HepG2 (cell line): Measurements from ENCODE around the gene ST6GALNAC3. TPM values are rescaled to one million over a fixed set of nuclear protein-coding genes. Genes with fewer than 3 reads are reported as not detected.
"Not testable (repeated sequence)": the region's sequence is repeated elsewhere in the genome, so short reads cannot be mapped to it uniquely, and the experiment has no call there.

Experiments used
- ATAC-seq: fragments of 200-7000 bp; cut with Tn5 transposase; 3 replicates; pipeline ENCODE4 v1.9.1; 2020; ENCODE audit warnings: mild to moderate bottlenecking, moderate library complexity
- BruUV-seq: library from RNA; stranded (reverse); fragments of 400-500 nt; replicated peaks from 2 replicates; lab custom pipeline; 2021; lab: Mats Ljungman, UMichigan
- CTCF ChIA-PET: fragments of 300-600 bp; formaldehyde crosslinking; extraction: SDS; loops from one replicate; lab custom pipeline; 2021; ENCODE audit warnings: low total read pairs, inconsistent platforms, low intra/inter-chr PET ratio; lab: Yijun Ruan, JAX
- POLR2A ChIA-PET: fragments of 350-600 bp; sonication (Branson Sonifier 250); formaldehyde crosslinking; loops from one replicate; lab custom pipeline; 2020; ENCODE audit warnings: antibody characterized with exemption, inconsistent platforms; lab: Yijun Ruan, JAX
- DNase-seq: peaks from one replicate; pipeline ENCODE4 v3.0.0-alpha.2; 2015; ENCODE audit warnings: low spot score
- FAIRE-seq: peaks from 3 replicates; lab custom pipeline; 2011; peaks lifted over from hg19 to GRCh38; lab: Jason Lieb, UNC
- H2AFZ ChIP-seq: one replicate; pipeline ENCODE4 v1.6.1; 2011; ENCODE audit warnings: low read length, inconsistent platforms
- H3K27ac ChIP-seq: fragments of 300-600 bp; 3 replicates; pipeline ENCODE4 v1.8.0; 2011; ENCODE audit warnings: mixed run types, mild to moderate bottlenecking, mixed read lengths, low read length, inconsistent platforms; ENCODE audit not compliant: insufficient read depth; ENCODE audit errors: extremely low read length
- H3K27me3 ChIP-seq, 2 experiments: fragments of 200-600 bp in 1 of 2; 2 replicates in 1 of 2; 3 replicates in 1 of 2; pipeline versions ENCODE4 v1.6.0 to v1.8.0; 2011; ENCODE audit warnings: low read length in 2 of 2, mild to moderate bottlenecking in 2 of 2, moderate library complexity in 2 of 2, inconsistent platforms in 1 of 2; ENCODE audit not compliant: insufficient read depth in 2 of 2, control insufficient read depth in 1 of 2
- H3K36me3 ChIP-seq, 2 experiments: fragments of 200-600 bp in 1 of 2; replicated peaks in 1 of 2; 2 replicates in 1 of 2; 3 replicates in 1 of 2; pipeline versions ENCODE4 v1.5.1 to v1.8.0; 2011; ENCODE audit warnings: low read length in 2 of 2, inconsistent platforms in 1 of 2; ENCODE audit not compliant: insufficient read depth in 2 of 2, control insufficient read depth in 1 of 2
- H3K4me1 ChIP-seq: 2 replicates; pipeline ENCODE4 v1.5.1; 2012; ENCODE audit warnings: low read length, inconsistent platforms; ENCODE audit not compliant: insufficient read depth
- H3K4me2 ChIP-seq: 2 replicates; pipeline ENCODE4 v1.6.0; 2011; ENCODE audit warnings: low read depth, low read length, inconsistent platforms
- H3K4me3 ChIP-seq, 3 experiments: fragments of 200-600 bp in 1 of 3; sonication (generic), shearing (Covaris generic) in 1 of 3; replicated peaks in 1 of 3; 2 replicates each; pipeline ENCODE4 v1.5.1; 2011 to 2016; ENCODE audit warnings: low read length in 3 of 3, inconsistent platforms in 2 of 3, low read depth in 2 of 3, mild to moderate bottlenecking in 2 of 3, control low read depth in 1 of 3, mixed read lengths in 1 of 3; ENCODE audit not compliant: insufficient read depth in 1 of 3
- H3K79me2 ChIP-seq: one replicate; pipeline ENCODE4 v1.6.1; 2011; ENCODE audit warnings: low read length, inconsistent platforms; ENCODE audit not compliant: insufficient read depth
- H3K9ac ChIP-seq: 2 replicates; pipeline ENCODE4 v1.6.0; 2011; ENCODE audit warnings: mild to moderate bottlenecking, low read depth, low read length, inconsistent platforms; ENCODE audit not compliant: insufficient read depth
- H3K9me3 ChIP-seq: 2 replicates; pipeline ENCODE4 v1.5.1; 2012; ENCODE audit warnings: mild to moderate bottlenecking, low read length
- H4K20me1 ChIP-seq: 2 replicates; pipeline ENCODE4 v1.6.0; 2011; ENCODE audit warnings: inconsistent platforms, mild to moderate bottlenecking, low read length, moderate library complexity; ENCODE audit not compliant: insufficient read depth
- ATAD3A ChIP-seq: sonication (generic); formaldehyde crosslinking; IDR thresholded peaks from 2 replicates; pipeline ENCODE4 v1.4.0; 2020; ENCODE audit warnings: missing genetic modification reagents
- CHD2 ChIP-seq: IDR thresholded peaks from 2 replicates; pipeline ENCODE4 v1.6.1; 2011; ENCODE audit warnings: low read depth, low read length, improper control_type of control experiment
- ELF1 ChIP-seq: sonication (generic); formaldehyde crosslinking; IDR thresholded peaks from 2 replicates; pipeline ENCODE4 v1.4.0; 2020; ENCODE audit warnings: missing genetic modification reagents
- HDAC1 ChIP-seq: sonication (generic); formaldehyde crosslinking; IDR thresholded peaks from 2 replicates; pipeline ENCODE4 v1.5.1; 2020; ENCODE audit warnings: mild to moderate bottlenecking, missing genetic modification reagents
- KLF6 ChIP-seq: IDR thresholded peaks from 2 replicates; pipeline ENCODE4 v1.8.0; 2016; ENCODE audit warnings: missing biosample characterization, missing genetic modification reagents
- MAFF ChIP-seq: IDR thresholded peaks from 2 replicates; pipeline ENCODE4 v1.6.1; 2011; ENCODE audit warnings: low read depth, low read length, improper control_type of control experiment
- MAFK ChIP-seq, 2 experiments: IDR thresholded peaks in 1 of 2; conservative IDR thresholded peaks in 1 of 2; 2 replicates each; pipeline ENCODE4 v1.6.1; 2011; ENCODE audit warnings: improper control_type of control experiment in 2 of 2, low read length in 2 of 2
- MBD4 ChIP-seq: IDR thresholded peaks from 2 replicates; pipeline ENCODE4 v1.6.1; 2012; ENCODE audit warnings: low read length, inconsistent platforms, borderline replicate concordance
- ZNF563 ChIP-seq: sonication (generic); formaldehyde crosslinking; IDR thresholded peaks from 2 replicates; pipeline ENCODE4 v1.8.0; 2022; ENCODE audit warnings: mild to moderate bottlenecking, moderate library complexity, missing genetic modification reagents
- ZNF589 ChIP-seq: sonication (generic); formaldehyde crosslinking; conservative IDR thresholded peaks from 2 replicates; pipeline ENCODE4 v1.8.0; 2022; ENCODE audit warnings: mild to moderate bottlenecking, moderate library complexity, missing genetic modification reagents
- whole genome bisulfite sequencing: methylation state at CpG from one replicate; pipeline ENCODE4 v1.1.6; 2017; ENCODE audit warnings: low lambda C conversion rate; 5-methylcytosine and 5-hydroxymethylcytosine counted together
- in situ Hi-C: cut with HindIII; loops from 2 replicates; pipeline ENCODE4 v1.10.0; 2017; ENCODE audit warnings: low pct_unique_long_range_greater_than_20kb; ENCODE audit not compliant: extremely low pct_ligation_motif_present
- intact Hi-C: fragments of 100-400 bp; cut with micrococcal nuclease; formaldehyde crosslinking; loops from one replicate; pipeline ENCODE4 v1.10.0; 2022; ENCODE audit not compliant: unreplicated experiment
- polyA plus RNA-seq, 8 experiments: library from polyadenylated mRNA; depleted of rRNA in 3 of 8; stranded (reverse) in 7 of 8; unstranded in 1 of 8; fragments of >200 nt; fragmentation: Illumina TruSeq in 4 of 8; extraction: Trizol in 4 of 8; gene quantifications; 2 replicates each; pipeline versions ENCODE4 v1.2.1 to v1.2.3, GENCODE V29; 2011 to 2016; ENCODE audit warnings: low read depth in 4 of 8, missing spikeins in 1 of 8, mixed read lengths in 1 of 8; ENCODE audit not compliant: insufficient read depth in 1 of 8
- total RNA-seq, 5 experiments: library from RNA; depleted of rRNA; stranded (reverse); fragments of >200 nt; fragmentation: Illumina TruSeq; extraction: Trizol; gene quantifications; 2 replicates each; pipeline ENCODE4 v1.2.3, GENCODE V29; 2016; ENCODE audit warnings: low read depth in 1 of 5

The ST6GALNAC3 gene
- total and polyA plus RNA-seq, 2 of the 13 experiments (the other 11 are each of a cell fraction or from before 2014, with no cell fraction given) = not detected

- no peak for DNase-seq
- POLR2A ChIA-PET = no interaction called here
- Histone ChIP-seq H3K9ac (no peak overlapping the region), H3K36me3 (no peaks in the 10 kb centered on the region), H3K79me2 (no peaks in the 10 kb centered on the region), H3K4me3 (no peak overlapping the region), H3K9me3 (peaks cover 70% of the 10 kb centered on the region), H3K27me3 (no peaks in the 10 kb centered on the region), H3K27ac (no peak overlapping the region), H3K4me1 (no peaks in the 10 kb centered on the region), H4K20me1 (no peaks in the 10 kb centered on the region), H2AFZ (no peak overlapping the region), H3K4me2 (no peak overlapping the region)
- FAIRE-seq = no peak
- intact Hi-C loops = no loop called here
- BruUV-seq = no TSS peak
- no peak for ATAC-seq
- no peak for TF ChIP-seq KLF6 (CRISPR knock-in tag)
- TF ChIP-seq MAFK (conservative IDR thresholded peaks at IDR 0.05 in 1 of 2, IDR thresholded peaks at IDR 0.05 in 1 of 2; ENCODE audit: low read length in 2 of 2) = peak; percentile 88 to 90
- peak; percentile 91 for TF ChIP-seq MAFF
- in situ Hi-C loops = no loop called here
- CTCF ChIA-PET = no interaction called here
These were observed 566.2 kb downstream of the ST6GALNAC3 start for GRCh38 chr1:76640723-76641122.

GRCh38 chr1:76644139-76644538 is 569.6 kb downstream of the ST6GALNAC3 start:
- H3K9ac ChIP-seq = no peak overlapping the region
- no peaks in the 10 kb centered on the region for H3K79me2 ChIP-seq
- no peak overlapping the region for H3K4me3 ChIP-seq
- no peaks in the 10 kb centered on the region for H3K4me1 ChIP-seq
- H3K27me3 ChIP-seq = no peaks in the 10 kb centered on the region
- H3K9me3 ChIP-seq = peaks cover 73% of the 10 kb centered on the region
- no peak overlapping the region for H3K27ac ChIP-seq
- no peak for ATAC-seq
- ChIA-PET CTCF (no interaction called here), POLR2A (no interaction called here)
- BruUV-seq = no TSS peak
- no peak for DNase-seq
- no peaks in the 10 kb centered on the region for H4K20me1 ChIP-seq
- TF ChIP-seq ZNF563 (no peak), CHD2 (no peak), ZNF589 (CRISPR knock-in tag) (no peak), ELF1 (CRISPR knock-in tag) (no peak), MBD4 (no peak), HDAC1 (CRISPR knock-in tag) (no peak), ATAD3A (CRISPR knock-in tag) (no peak)
- 9% methylated on average over 5 of the region's 5 CpGs for WGBS
- FAIRE-seq = no peak
- in situ Hi-C loops (no loop called here), intact Hi-C loops (no loop called here)
- H3K36me3 ChIP-seq = no peaks in the 10 kb centered on the region
- no peak overlapping the region for H3K4me2 ChIP-seq
- H2AFZ ChIP-seq = no peak overlapping the region

GRCh38 chr1:76652860-76653259 is 578.3 kb downstream of the ST6GALNAC3 start:
- H3K4me3 ChIP-seq, FAIRE-seq, BruUV-seq, H3K27ac ChIP-seq, DNase-seq, H3K27me3 ChIP-seq, ATAC-seq, H3K4me2 ChIP-seq, H4K20me1 ChIP-seq, CTCF ChIA-PET, H3K9ac ChIP-seq, H2AFZ ChIP-seq, POLR2A ChIA-PET, H3K4me1 ChIP-seq, intact Hi-C loops, H3K36me3 ChIP-seq, H3K79me2 ChIP-seq, in situ Hi-C loops: not testable (repeated sequence)
- H3K9me3 ChIP-seq = peaks cover 76% of the 10 kb centered on the region
- 29% methylated on average over 5 of the region's 5 CpGs for WGBS
